ENCODE measurements around the gene NDUFB2.

- no peak for TF ChIP-seq POLR2AphosphoS5 (IDR thresholded peaks at IDR 0.05; ENCODE audit: borderline replicate concordance, low read depth, low read length)
- TF ChIP-seq EZH2 (IDR thresholded peaks at IDR 0.05) = no peak
Measured at GRCh38 chr7:140702774-140703173, 6.3 kb downstream of the NDUFB2 start.

All from SK-N-MC (cell line).